Liver (tissue), 9 donors: Measurements from ENCODE around the gene SPTSSA. TPM values are rescaled to one million over a fixed set of nuclear protein-coding genes. Genes with fewer than 3 reads are reported as not detected.

Experiments
- DNase-seq: peaks from one replicate; pipeline ENCODE4 v3.0.0-alpha.2; 2017; ENCODE audit warnings: low spot score
- H3K27ac ChIP-seq, 2 donors: one replicate each; pipeline ENCODE4 v1.7.0; 2013; ENCODE audit warnings: inconsistent platforms in 2 of 2, low read length in 2 of 2, control low read depth in 1 of 2, low read depth in 1 of 2, mild to moderate bottlenecking in 1 of 2
- H3K27me3 ChIP-seq, 4 donors: one replicate each; pipeline versions ENCODE4 v1.6.1 to v1.7.0; 2013; ENCODE audit warnings: low read length in 3 of 4, inconsistent platforms in 1 of 4, mild to moderate bottlenecking in 1 of 4, moderate library complexity in 1 of 4; ENCODE audit not compliant: control insufficient read depth in 4 of 4, insufficient read depth in 4 of 4
- H3K36me3 ChIP-seq, 4 donors: one replicate each; pipeline versions ENCODE4 v1.6.1 to v1.7.0; 2013; ENCODE audit warnings: low read length in 3 of 4, mild to moderate bottlenecking in 3 of 4, low read depth in 1 of 4, moderate library complexity in 1 of 4; ENCODE audit not compliant: control insufficient read depth in 4 of 4, insufficient read depth in 3 of 4
- H3K4me1 ChIP-seq, 4 donors: one replicate each; pipeline versions ENCODE4 v1.6.1 to v1.7.0; 2013; ENCODE audit warnings: low read length in 3 of 4, mild to moderate bottlenecking in 3 of 4, moderate library complexity in 1 of 4; ENCODE audit not compliant: control insufficient read depth in 4 of 4, insufficient read depth in 4 of 4
- H3K4me3 ChIP-seq, 3 donors: one replicate each; pipeline versions ENCODE4 v1.6.1 to v1.7.0; 2013; ENCODE audit warnings: low read length in 3 of 3, control low read depth in 1 of 3, low read depth in 1 of 3, mild to moderate bottlenecking in 1 of 3
- H3K9ac ChIP-seq, 2 donors: one replicate each; pipeline ENCODE4 v1.7.0; 2013; ENCODE audit warnings: low read length in 2 of 2, mild to moderate bottlenecking in 2 of 2, moderate library complexity in 2 of 2, control low read depth in 1 of 2, low read depth in 1 of 2
- H3K9me3 ChIP-seq, 4 donors: one replicate each; pipeline versions ENCODE4 v1.6.1 to v1.7.0; 2013; ENCODE audit warnings: low read length in 3 of 4; ENCODE audit not compliant: control insufficient read depth in 4 of 4
- ATF3 ChIP-seq: IDR thresholded peaks from 2 replicates; pipeline ENCODE4 v1.6.1; 2016; ENCODE audit warnings: antibody characterized with exemption
- CTCF ChIP-seq: fragments of 150-350 bp; IDR thresholded peaks from 2 replicates; pipeline ENCODE4 v1.5.1; 2017; ENCODE audit warnings: improper control_type of control experiment, low read depth, low read length; ENCODE audit not compliant: missing input control
- EGR1 ChIP-seq, 2 donors: IDR thresholded peaks; 2 replicates each; pipeline ENCODE4 v1.6.1; 2016 to 2018; ENCODE audit warnings: antibody characterized with exemption in 2 of 2, low read depth in 2 of 2
- FOXA1 ChIP-seq: IDR thresholded peaks from 2 replicates; pipeline ENCODE4 v1.6.1; 2016; ENCODE audit warnings: antibody characterized with exemption
- FOXA2 ChIP-seq: IDR thresholded peaks from 2 replicates; pipeline ENCODE4 v1.6.1; 2016; ENCODE audit warnings: antibody characterized with exemption
- GABPA ChIP-seq, 2 donors: IDR thresholded peaks in 1 of 2; conservative IDR thresholded peaks in 1 of 2; 2 replicates each; pipeline ENCODE4 v1.6.1; 2016; ENCODE audit warnings: antibody characterized with exemption in 2 of 2, mild to moderate bottlenecking in 1 of 2, moderate library complexity in 1 of 2
- HNF4A ChIP-seq, 2 donors: conservative IDR thresholded peaks; 2 replicates each; pipeline ENCODE4 v1.6.1; 2016; ENCODE audit warnings: antibody characterized with exemption in 2 of 2, mild to moderate bottlenecking in 2 of 2
- HNF4G ChIP-seq: IDR thresholded peaks from 2 replicates; pipeline ENCODE4 v1.6.1; 2016; ENCODE audit warnings: antibody characterized with exemption
- JUND ChIP-seq, 2 donors: IDR thresholded peaks; 2 replicates each; pipeline ENCODE4 v1.6.1; 2016; ENCODE audit warnings: antibody characterized with exemption in 2 of 2
- MAX ChIP-seq: IDR thresholded peaks from 2 replicates; pipeline ENCODE4 v1.6.1; 2016; ENCODE audit warnings: antibody characterized with exemption
- NR2F2 ChIP-seq: IDR thresholded peaks from 2 replicates; pipeline ENCODE4 v1.6.1; 2016; ENCODE audit warnings: antibody characterized with exemption
- RAD21 ChIP-seq, 2 donors: IDR thresholded peaks; 2 replicates each; pipeline ENCODE4 v1.6.1; 2016; ENCODE audit warnings: antibody characterized with exemption in 2 of 2, mild to moderate bottlenecking in 2 of 2
- REST ChIP-seq: IDR thresholded peaks from 2 replicates; pipeline ENCODE4 v1.6.1; 2016; ENCODE audit warnings: antibody characterized with exemption, mild to moderate bottlenecking
- RXRA ChIP-seq, 2 donors: IDR thresholded peaks; 2 replicates each; pipeline ENCODE4 v1.6.1; 2017 to 2018; ENCODE audit warnings: antibody characterized with exemption in 2 of 2, mild to moderate bottlenecking in 1 of 2
- SP1 ChIP-seq: IDR thresholded peaks from 2 replicates; pipeline ENCODE4 v1.6.1; 2018; ENCODE audit warnings: antibody characterized with exemption, mild to moderate bottlenecking
- TAF1 ChIP-seq: conservative IDR thresholded peaks from 2 replicates; pipeline ENCODE4 v1.6.1; 2016; ENCODE audit warnings: antibody characterized with exemption, mild to moderate bottlenecking
- YY1 ChIP-seq: IDR thresholded peaks from 2 replicates; pipeline ENCODE4 v1.6.1; 2016; ENCODE audit warnings: antibody characterized with exemption, mild to moderate bottlenecking
- ZBTB33 ChIP-seq: IDR thresholded peaks from 2 replicates; pipeline ENCODE4 v1.6.1; 2016; ENCODE audit warnings: antibody characterized with exemption
- WGBS: extraction: QIAGEN DNeasy Blood & Tissue Kit; methylation state at CpG from one replicate; pipeline ENCODE4 v1.1.7; 2013; 5-methylcytosine and 5-hydroxymethylcytosine counted together
- polyA plus RNA-seq, 2 donors: library from polyadenylated mRNA; stranded (reverse) in 1 of 2; unstranded in 1 of 2; fragments of 200-250 nt in 1 of 2; fragments of >200 nt in 1 of 2; fragmentation: Nextera tagmentation in 1 of 2; extraction: Ambion mirVana in 1 of 2; gene quantifications; one replicate each; pipeline versions ENCODE4 v1.2.1 to v1.2.3, GENCODE V29; 2013 to 2015
- total RNA-seq, 2 donors: library from RNA; depleted of rRNA; stranded (reverse); fragments of >200 nt; gene quantifications; one replicate each; pipeline ENCODE4 v1.2.3, GENCODE V29; 2014
- donor health status: healthy.
- donor health status: healthy.
- donor health status: healthy.
- donor health status: healthy.
- donor health status: healthy.

The SPTSSA gene
- total and polyA plus RNA-seq, 4 donors, result 9.5 to 15.2 (median 12.1) TPM

GRCh38 chr14:34488528-34488927 is 26.5 kb upstream of the SPTSSA start:
- TF ChIP-seq YY1 (no peak), NR2F2 (no peak), REST (no peak), SP1 (no peak), FOXA1 (no peak), TAF1 (no peak), ZBTB33 (no peak), JUND (IDR thresholded peaks at IDR 0.05) (no peak), EGR1 (IDR thresholded peaks at IDR 0.05; ENCODE audit: low read depth in 2 of 2) (no peak), FOXA2 (no peak), GABPA (IDR thresholded peaks at IDR 0.05 in 1 of 2, conservative IDR thresholded peaks at IDR 0.05 in 1 of 2) (no peak), HNF4A (conservative IDR thresholded peaks at IDR 0.05) (no peak), RAD21 (IDR thresholded peaks at IDR 0.05) (no peak), HNF4G (no peak), MAX (no peak), CTCF (no peak), RXRA (IDR thresholded peaks at IDR 0.05) (no peak), ATF3 (no peak)
- Histone ChIP-seq H3K4me1 (no peaks in the 10 kb centered on the region), H3K9me3 (no peaks in the 10 kb centered on the region), H3K27ac (no peak overlapping the region), H3K36me3 (no peaks in the 10 kb centered on the region), H3K4me3 (no peak overlapping the region), H3K9ac (no peak overlapping the region), H3K27me3 (no peaks in the 10 kb centered on the region)
- no peak for DNase-seq
- 96% methylated on average over 7 of the region's 7 CpGs for WGBS
